Measurements from ENCODE around the gene NTPCR. TPM values are rescaled to one million over a fixed set of nuclear protein-coding genes. Genes with fewer than 3 reads are reported as not detected.

The NTPCR gene
- total RNA-seq, 2 experiments from 2014 or later: 26.2 to 27.1 TPM

GRCh38 chr1:233032916-233033315, 82.5 kb downstream of the NTPCR start:
- Mint-ChIP-seq H3K36me3 (peaks cover 6% of the 10 kb centered on the region), H3K4me1 (no peaks in the 10 kb centered on the region), H3K9me3 (peaks cover 1% of the 10 kb centered on the region), H3K27ac (no peak overlapping the region), H3K4me3 (no peak overlapping the region), H3K27me3 (no peaks in the 10 kb centered on the region)
- ATAC-seq (ENCODE audit: low read depth): no peak
- POLR2A ChIA-PET: no interaction called here
- DNase-seq: no peak

GRCh38 chr1:233033361-233033760, 83.0 kb downstream of the NTPCR start:
- Mint-ChIP-seq H3K9me3 (peaks cover 1% of the 10 kb centered on the region), H3K4me3 (no peak overlapping the region), H3K27me3 (no peaks in the 10 kb centered on the region), H3K27ac (no peak overlapping the region), H3K4me1 (no peaks in the 10 kb centered on the region), H3K36me3 (peaks cover 6% of the 10 kb centered on the region)
- POLR2A ChIA-PET: no interaction called here
- no peak for ATAC-seq (ENCODE audit: low read depth)
- DNase-seq: no peak

Other genes with a start within 250 kb of the NTPCR start
- 1 to 10 TPM; 4.0 to 4.5 TPM for gene MAP10, start 145.2 kb upstream of the NTPCR start, total RNA-seq

Data from activated naive CD8-positive, alpha-beta T cell treated with anti-CD3 and anti-CD28 coated beads, Interleukin-2, amount 10 ng/mL, durations not matched to agents 7 days and 5 days (primary cell).